HCEC 1CT (cell line): ENCODE data around the gene STK32A.
A peak's percentile ranks its signal among the peaks of the same experiment; 100 is the strongest.
"Not testable (repeated sequence)": the region's sequence is repeated elsewhere in the genome, so short reads cannot be mapped to it uniquely, and the experiment has no call there.

Source experiments
- DNase-seq: peaks from one replicate; pipeline ENCODE4 v3.0.0-alpha.2; 2017

Gene STK32A

DNA sequence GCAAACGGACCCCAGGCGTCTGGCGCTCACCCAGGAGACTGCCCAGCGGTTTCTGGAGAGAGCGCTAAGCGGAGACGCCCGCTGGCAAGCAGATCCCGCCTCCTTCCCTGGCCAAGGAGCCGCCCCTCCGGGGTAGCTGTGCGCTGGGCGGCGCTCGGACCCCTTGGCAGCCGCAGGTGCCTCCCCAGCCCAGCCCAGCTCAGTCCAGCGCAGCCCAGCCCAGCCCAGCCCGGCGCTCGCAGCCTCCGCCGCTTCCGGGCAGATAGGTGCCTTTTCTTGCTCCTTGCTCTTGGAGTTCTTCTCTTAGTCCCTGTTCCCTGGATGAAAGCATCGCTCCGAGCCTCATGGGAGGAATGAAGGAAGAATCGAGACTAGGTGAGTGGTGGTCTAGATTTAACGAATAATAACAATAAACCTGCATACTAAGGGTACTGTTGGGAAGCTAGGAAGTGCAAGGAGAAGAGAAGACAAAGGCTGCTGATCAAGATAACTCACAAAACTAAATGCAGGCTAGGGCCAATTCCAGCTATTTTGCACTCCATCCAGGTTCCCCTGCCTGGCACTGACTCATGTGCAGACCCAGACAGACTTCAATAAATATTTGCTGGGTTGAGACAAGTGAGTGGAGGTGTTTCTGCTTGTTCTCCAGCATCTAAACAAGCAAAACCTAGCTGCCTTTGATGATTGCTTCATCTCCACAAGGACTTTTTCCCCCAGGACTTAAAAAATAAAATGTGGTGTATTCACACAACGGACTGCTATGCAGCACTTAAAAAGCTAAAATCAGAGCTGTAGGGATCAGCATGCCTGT is at the start of gene STK32A:
STK32A (plus strand) TSS at position 202 of the 811 bp plus-strand sequence. CDS start 4,609 bp downstream, outside the sequence.
- DNase-seq = no peak

DNA sequence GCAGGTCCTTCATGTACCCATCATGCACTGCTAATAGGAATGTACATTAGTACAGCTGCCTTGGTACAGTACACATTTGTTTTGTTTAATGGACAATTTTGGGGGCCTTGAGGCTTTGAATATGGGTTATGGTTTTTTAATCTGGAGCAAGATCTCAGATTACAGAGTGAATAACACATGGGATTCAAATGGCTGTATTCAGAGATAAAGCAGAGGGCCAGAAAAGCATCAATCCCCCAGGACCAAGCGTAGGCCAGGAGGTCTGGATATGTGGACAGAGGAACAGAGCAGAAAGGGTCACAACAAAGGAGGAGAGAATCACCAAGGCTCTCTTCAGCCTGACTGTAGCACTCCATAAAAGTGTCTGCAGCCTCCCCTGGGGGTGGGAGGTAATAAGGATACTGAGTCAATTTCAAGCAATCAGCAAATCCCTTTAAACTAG is 47.7 kb upstream of the STK32A start:
- no peak for DNase-seq

DNA sequence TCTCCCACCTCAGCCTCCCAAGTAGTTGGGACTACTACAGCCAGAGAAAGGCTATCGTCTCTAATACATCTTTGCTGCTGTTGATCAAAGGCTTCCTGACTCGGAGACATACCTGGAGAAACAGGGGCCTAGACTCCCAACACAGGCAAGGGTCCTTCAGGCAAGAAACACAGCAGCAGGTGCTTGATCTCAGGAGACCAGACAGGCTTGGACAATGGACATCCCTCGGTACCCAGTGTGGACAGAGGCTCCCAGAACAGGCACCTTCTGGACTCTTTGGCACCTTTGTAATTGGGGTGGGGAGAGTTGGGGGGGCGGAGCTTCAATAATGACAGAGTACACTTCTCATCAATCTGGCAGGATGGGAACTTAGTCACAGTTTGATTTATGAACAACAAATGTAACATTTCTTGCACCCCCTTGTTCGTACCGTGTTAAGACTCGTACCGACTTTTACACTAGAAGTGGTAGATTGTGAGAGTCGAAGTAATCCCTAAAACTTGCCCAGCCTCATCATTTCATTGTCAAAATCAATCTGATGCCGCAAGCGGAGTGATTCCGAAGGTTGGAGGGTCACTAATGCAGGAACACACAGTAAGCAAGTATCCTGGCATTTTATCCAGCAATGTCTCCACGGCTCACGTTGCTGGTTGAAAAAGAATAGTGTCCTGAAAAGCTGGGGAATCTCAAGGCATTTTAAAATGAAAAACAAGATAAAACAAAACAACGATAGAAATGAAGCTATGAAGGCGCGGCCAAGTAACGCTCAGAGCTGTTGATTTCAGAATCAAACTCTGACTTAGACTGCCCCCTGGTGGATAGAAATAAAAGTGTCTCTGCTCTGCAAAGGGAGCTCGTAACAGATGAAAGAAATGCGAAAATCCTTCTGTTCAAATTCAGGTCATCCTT is 46.4 kb upstream of the STK32A start:
- peak; percentile 55 for DNase-seq

DNA sequence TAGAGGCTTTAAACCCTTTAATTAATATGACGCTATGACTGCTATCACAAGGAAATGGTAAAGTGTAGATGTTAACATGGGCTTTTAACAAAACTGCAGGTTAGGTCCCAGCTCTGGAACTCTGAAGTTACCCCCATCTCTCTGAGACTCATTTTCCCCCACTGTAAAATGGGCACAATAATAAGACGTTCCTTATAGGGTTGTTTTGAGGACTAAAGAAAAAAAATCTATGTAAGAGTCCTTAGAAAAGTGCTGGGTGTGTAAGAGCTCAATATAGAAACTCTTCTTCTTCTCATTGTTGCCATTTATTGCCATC is 45.8 kb upstream of the STK32A start:
- no peak for DNase-seq

DNA sequence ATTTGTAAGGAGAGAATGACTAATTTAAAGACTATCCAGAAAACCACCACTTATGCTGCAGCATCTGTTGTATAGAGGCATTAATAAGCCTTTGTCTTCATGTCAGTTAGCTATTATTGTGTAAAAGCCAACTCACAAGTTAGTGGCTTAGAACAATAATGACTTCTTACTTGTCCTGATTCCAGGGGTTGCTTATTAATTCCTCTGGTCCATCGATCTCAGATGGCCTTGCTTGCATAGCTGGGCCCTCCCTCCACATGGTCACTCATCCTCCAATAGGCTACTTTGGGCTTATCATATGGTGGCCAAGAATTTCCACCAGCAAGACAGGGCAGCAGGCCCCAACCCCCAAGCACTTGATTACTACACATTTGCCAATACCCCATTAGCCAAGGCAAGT is 44.5 kb upstream of the STK32A start:
- DNase-seq = no peak

DNA sequence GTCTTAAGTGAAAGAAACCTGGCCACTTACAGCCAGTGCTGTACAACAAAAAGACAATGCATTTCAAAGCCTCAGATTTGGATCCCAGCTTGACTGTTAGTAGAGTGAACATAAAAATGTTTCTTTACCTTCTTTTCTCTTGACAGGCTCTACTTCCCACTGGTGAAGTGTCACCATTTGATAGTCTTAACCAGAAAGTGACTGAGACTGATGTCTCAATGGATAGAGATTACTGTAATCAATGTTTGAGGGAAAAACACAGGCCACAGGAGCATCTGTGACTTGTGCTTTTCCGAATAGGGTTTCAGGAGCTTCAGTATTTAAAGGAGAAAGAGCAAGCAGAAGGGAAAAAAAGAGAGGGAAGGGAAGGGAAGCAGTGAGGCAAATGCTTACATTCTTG is 41.7 kb upstream of the STK32A start:
- DNase-seq = no peak

DNA sequence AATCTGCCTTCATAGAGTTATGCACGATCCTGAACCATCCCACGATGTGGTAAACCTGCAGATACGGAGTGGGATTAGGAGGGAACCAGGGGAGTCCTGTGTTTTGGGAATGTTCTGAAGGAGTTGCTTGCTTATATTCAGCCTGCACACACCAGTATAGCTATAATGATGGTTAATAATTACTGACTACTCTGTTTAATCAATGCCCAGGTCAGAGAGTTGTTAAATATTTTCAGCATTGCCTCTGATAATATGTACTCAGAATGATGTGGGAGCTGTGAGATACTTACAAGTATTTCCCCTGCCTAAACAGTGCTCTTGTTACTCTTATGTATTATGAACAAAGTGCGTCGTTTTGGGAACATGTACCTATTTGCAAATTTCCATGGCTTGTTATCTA is 34.8 kb upstream of the STK32A start:
- DNase-seq = no peak

DNA sequence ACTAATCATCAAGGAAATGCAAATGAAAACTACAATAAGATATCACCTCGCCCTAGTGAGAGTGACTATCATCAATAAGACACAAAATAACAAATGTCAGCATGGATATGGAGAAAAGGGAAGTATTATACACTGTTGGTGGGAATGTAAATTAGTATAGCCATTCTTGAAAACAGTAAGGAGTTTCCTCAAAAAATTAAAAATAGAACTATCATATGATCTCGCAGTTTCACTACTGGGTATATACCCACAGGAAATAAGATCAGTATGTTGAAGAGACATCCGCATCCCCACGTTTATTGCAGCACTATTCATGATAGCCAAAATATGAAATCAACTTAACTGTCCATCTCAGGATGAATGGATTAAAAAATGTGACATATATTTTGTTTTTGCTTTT is 31.6 kb upstream of the STK32A start:
- no peak for DNase-seq

DNA sequence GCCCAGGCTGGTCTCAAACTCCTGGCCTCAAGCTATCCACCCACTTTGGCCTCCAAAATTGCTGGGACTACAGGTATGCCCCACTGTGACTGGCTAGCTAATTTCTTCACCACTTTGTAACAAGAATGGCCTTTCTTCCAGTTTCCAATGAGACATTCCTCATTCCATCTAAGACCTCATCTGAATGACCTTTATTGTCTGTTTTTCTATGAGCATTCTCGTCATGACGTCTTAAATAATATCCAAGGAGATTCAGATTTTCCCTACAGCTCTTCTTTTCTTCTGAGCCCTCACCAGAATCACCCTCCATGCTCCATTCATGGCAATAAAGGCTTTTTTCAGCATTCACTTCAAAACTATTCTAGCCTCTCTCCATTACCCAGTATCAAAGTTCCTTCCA is 30.2 kb upstream of the STK32A start:
- no peak for DNase-seq

DNA sequence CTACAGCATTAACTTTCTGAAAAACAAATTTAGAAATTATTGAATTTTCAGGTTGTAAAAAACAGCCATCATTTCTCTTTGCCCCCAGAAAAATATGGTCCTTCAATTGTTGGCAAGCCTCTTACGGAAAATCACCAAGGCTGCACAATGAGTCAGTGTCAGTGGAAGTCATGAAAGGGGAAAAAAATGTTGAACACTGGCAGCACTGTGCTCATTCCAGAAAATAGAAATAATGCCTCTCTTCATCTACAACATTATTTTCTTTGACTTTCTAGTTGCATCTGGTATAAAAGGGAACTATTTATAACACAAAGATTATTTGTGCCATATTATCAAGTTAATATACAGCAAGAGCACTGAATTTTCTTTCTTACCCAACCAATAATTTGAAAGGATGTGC is 26.7 kb upstream of the STK32A start:
- DNase-seq = no peak

DNA sequence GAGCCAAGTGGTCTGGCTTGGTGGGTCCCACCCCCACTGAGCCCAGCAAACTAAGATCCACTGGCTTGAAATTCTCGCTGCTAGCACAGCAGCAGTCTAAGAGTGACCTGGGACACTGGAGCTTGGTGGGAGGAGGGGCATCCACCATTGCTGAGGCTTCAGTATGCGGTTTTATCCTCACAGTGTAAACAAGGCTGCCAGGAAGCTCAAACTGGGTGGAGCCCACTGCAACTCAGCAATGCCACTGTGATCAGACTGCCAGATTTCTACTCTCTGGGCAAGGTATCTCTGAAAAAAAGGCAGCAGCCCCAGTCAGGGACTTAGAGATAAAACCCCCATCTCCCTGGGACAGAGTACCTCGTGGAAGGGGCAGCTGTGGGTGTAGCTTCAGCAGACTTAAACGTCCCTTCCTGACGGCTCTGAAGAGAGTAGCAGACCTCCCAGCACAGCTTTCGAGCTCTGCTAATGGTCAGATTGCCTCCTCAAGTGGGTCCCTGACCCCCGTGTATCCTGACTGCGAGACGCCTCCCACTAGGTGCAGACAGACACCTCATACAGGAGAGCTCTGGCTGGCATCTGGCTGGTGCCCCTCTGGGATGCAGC is 18.2 kb upstream of the STK32A start:
- DNase-seq = no peak

DNA sequence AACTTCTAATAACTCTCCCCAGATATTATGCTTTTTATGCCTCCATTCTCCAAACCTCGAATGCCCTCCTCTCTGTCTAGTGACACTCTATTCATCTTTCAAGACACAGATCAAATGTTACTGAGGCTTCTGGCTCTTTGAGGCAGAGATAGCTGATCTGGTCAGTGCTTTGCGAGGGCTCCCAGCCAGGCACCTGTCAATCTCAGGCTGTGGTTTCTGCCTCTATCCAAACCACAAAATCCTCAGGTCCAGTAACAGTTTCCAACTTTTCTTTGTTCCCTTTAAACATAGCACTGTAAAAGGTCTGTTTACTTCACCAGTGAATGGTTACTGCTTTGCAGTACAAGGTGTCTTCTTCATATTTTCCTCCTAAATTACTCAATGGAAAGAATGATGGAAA is 11.5 kb upstream of the STK32A start:
- DNase-seq = no peak

DNA sequence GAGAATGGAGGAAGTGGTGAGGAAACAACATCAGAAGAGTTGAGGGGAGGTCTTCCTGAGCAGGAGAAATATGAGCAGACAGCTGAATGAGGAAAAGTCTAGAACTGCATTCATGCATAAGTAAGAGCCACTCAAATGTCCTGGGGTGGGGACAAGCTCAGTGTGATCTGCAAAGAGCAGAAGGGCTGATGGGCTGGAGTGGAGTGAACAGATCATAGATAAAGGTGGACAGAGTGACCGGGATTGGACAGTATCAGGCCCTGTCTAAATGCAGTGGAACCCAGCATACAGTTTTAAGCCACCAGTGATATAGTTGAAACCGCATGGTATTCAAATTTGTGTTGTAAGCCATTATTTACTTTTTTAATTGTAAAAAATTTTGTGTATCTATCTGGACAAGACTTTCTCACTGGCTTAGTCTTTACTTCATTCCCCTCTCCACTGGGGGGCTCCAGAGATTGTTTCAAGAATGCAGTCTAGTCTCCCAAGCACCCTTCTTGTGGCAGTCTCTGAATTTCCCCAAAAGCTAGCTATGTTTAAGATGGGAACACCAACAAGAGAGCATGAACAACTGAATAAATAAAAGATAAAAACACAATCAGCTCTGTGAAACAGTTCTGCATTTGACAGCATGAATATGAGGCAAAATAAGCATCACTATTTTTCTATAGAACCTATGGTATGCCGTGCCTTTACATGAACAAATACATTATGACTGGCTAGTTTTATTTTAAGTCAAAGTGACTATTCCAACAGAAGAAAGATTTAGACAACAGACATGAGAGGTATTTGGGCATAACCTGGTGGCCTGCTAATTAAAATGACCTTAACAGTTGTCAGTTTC is 10.7 kb upstream of the STK32A start:
- DNase-seq = peak; percentile 40

DNA sequence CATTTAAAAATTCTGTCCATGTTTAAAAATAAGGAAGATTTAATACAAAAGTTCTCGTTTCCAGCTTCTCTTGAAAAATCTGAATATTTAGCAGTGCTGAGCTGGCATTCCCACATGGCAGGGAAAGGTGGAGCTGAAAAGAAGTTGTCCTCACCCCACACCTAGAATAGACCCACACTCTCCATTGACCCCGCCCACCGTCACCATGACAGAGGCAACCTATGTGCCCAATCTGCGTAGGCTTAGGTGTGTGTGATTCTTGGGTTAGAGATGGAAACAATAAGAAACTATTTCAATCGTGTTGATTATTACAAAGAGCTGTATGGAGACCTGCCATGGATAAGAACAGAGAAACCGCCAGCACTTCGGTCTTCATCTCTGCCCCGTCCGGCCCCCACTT is 8.9 kb upstream of the STK32A start:
- DNase-seq = no peak

DNA sequence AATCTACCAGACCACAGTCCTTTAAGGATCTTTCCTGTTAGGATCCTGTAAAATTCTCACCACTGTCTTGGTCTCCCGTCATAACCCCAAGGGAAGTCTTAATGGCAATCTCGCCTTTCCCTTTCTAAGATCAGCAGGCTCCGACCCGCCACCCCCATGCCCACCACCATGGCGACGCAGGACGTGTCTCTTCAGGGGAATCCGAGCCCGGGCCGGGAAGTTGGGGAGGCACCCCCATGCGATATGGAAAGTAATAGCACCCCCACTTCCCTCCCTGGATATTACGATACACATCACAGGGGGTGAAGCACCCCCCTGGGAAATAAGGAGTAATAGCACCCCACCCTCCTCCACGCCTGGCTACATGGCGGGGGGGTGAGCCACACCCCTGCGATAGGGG is 8.3 kb upstream of the STK32A start:
- DNase-seq = no peak

DNA sequence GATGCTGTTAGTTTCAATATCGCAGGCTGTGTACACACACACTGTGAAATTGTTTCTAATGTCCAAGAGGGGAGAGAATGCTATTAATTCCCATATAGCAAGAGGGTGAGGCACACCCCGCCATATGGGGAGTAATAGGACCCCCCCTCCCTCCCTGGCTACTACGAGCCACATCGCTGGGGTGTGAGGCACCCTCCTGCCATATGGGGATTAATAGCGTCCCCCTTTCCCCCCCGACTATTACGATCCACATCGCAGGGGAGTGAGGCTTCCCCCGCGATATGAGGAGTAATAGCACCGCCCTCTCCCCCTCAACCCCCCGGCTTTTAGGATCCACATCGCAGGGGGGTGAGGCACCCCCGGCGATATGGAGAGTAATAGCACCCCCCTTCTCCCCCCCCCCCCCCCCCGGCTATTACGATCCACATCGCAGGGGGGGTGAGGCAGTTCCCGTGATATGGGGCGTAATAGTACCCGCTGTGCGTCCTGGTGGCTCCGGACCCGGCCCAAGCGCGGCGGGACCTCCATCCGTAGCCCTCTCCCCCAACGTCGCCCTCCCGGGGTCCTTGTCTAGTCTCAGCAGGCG is 494 bp upstream of the STK32A start:
- no peak for DNase-seq

DNA sequence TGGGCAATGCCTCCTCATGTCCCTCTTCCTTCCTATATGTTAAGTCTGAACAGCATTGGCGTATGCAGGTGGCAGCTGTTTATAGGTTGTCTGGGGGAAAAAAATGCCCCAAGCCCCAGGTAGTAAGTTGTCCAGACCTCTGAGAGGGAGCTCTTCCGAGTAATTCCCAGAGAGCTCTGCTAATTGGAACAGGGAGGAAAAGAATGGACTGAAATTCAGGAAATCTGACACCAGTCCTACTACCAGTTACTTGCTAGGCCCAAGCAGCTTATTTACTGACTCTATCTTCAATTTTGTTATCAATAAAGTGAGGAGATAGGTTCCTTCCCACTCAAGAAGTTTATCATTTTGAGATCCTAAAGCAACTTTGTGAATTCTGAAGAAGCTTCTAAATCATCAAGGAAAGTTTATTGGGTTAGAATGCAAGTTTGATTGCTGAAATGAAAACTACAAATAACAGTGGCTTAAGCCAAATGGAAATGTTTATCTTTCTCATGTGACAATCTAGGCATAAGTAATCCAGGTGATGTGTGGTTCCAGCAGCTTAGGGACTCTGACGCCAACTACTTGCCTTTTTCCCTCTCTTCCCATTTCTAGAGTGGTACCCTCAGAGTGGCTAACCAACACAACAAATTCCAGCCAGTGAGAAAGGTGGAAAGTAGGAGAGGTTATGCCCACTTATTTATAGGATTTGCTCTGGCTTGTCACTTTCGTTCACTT is 5.6 kb downstream of the STK32A start:
- no peak for DNase-seq

DNA sequence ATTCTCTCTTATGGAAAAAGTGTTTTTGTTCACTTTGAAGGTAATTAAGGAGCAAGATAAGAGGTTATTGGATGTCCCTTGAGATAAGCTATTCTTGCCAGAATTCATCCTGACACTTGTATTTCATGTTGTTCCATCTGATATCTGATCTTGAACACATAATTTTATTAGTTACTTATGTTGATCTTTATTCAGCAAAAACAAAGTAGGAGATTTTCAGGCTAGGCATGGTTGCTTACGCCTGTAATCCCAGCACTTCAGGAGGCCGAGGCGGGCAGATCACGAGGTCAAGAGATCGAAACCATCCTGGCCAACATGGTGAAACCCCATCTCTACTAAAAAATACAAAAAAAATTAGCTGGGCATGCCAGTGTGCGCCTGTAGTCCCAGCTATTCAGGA is 8.4 kb downstream of the STK32A start:
- not testable (repeated sequence) for DNase-seq

DNA sequence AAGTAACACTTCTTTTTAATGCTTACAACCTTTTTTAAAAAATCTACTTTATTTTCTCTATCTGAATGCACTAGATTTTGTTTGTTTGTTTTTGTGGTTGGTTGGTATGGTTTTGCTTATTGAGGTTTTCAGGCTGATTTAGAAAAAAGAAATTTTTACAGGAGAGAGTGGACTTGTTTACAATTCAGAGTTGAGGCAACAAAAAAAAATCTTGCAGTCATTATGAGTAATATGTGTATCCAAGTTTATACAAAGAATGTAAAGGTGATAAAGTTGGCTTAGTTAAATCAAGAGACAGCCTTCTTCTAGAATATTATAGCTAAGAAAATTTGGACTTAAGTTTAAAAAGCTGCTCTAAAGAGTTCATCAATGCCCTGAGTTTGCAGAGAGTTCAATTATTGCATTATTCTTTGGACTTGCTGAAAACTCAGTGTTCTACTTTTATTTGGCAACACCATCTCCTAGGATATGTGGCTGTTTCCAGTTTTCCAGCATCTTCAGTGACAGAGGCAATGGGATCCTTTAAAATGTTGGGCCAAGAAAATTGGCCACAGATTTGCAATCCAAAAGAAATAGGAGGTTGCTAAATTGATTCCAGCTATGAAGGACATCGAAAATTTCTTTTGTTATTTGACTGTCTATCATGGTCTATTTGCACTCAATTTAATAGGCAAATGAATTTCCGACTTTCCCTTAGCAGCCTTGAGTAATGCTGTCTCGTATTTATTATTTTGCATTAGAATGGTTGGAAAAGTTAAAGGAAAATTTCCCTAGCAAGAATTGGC is 10.7 kb downstream of the STK32A start:
- no peak for DNase-seq

DNA sequence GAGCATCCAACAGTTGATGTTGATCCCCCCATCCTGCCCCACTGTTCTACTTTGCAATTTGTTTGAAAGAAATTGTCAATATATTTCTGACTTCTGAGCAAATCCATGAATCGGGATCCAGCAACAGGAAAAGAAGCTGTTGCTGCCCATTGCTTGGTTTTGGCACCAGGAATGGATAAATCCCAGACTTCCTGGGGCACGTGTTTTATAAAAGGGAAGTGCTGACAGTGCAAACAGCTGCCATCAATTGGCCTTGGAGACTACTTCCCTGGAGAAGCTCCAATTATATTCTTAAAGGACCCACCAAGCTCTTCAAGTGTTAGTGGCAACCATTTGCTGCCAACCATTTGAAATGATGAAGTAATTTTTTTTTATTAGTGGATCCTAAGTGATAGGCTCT is 13.7 kb downstream of the STK32A start:
- no peak for DNase-seq

DNA sequence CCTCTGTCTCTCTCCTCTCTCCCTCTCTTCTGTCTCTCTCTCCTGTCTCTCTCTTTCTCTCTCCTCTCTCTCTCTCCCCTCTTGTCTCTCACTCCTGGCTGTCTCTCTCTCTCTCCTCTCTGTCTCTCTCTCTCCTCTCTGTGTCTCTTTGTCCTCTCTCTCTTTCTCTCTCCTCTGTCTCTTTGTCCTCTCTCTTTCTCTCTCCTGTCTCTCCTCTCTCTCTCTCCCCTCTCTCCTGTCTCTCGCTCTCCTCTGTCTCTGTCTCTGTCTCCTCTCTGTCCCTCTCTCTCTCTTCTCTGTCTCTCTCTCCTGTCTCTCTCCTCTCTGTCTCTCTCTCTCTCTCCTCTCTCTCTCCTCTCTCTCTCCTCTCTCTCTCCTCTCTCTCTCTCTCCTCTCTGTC is 25.0 kb downstream of the STK32A start:
- DNase-seq = no peak
